Astrocyte of the hippocampus (primary cell): ENCODE results near the gene POU2F3.

Source experiments
- DNase-seq: peaks from one replicate; pipeline ENCODE4 v3.0.0; 2011; ENCODE audit warnings: low read depth, low spot score

POU2F3 gene

GRCh38 chr11:120239713-120240640 lies at the start of gene POU2F3:
Gene POU2F3 (plus strand): TSS chr11:120240140. CDS start chr11:120240344, 204 bp downstream.
- DNase-seq, result no peak

- DNase-seq, result no peak
These were observed 48.9 kb upstream of the POU2F3 start for GRCh38 chr11:120191058-120191457.

DNA sequence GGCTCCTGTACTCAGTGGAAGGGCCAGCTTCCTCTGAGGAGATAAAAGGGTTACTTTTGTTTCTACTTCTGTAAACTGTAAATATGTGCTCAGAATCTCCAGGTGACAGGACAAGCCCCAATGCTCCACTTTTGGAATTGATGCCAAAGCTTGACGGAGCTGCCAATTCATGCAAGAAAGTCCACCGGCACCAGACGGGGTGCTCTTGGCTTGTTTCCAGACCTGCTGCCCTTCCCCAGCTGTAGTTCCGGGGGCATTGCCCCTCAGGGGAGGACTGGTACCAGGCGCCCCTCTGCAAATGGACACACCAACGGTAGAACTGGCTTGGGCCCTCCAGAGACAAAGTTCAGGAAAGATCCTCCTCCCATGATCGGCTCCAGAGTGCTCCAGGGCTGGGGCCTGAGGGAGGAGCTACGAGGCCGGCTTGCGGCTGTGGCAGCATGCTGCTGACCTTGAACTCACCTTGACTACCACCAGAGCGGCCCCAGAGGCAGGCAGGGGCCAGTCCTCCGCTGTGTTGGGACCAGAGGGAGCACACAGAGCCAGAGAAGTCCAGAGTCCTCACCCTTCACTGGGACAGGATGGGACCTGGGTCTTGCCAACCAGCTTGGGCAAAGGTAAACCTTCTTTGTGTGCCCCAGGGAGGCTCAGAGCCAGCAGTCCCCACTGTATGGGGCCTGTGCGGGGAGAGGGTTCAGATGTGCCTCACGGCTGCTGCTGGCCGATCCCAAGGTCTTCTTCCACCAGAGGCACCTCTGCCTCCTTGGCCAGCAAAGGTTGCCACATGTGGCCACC lies 46.9 kb upstream of the POU2F3 start:
- no peak for DNase-seq

DNA sequence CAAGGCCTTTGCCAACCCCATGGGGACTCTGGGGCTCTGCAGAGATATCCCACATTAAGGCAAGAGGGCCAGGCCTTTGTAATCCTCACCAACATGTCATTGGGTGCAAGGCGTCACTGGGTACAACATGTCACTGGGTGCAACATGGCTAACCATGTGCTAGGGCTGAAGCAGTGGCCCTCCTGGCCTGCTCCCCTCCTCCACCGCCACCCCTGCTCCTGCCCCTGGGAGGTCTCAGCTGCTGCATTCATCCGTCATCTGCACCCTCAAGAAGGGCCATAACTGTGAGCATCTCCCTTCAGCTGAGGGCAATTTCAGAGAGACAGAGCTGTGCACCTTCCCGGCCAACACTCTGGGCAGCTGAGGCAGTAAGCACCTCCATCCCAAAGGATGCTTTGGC lies 45.8 kb upstream of the POU2F3 start:
- no peak for DNase-seq

- DNase-seq, result no peak
These were observed 44.2 kb upstream of the POU2F3 start for GRCh38 chr11:120195601-120196320.

DNA sequence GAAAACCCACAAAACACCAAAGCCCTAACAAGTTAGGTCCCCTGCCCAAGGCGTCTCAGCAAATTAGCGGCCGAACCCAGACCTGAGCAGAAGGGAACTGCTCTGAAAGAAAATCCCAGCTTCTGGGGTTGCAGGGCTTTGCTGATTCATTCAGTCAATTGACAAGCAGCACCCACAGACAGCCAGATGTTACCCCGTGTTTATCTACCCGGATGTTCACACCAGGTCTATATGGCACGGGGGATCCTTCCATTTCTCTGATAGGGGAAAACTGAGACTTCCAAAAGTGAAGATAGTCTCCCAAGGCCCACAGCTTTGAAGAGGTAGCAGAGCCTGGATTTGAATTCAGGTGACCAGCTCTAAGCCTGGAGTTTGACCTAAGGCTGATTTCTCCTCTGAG lies 43.1 kb upstream of the POU2F3 start:
- DNase-seq, result no peak

DNA sequence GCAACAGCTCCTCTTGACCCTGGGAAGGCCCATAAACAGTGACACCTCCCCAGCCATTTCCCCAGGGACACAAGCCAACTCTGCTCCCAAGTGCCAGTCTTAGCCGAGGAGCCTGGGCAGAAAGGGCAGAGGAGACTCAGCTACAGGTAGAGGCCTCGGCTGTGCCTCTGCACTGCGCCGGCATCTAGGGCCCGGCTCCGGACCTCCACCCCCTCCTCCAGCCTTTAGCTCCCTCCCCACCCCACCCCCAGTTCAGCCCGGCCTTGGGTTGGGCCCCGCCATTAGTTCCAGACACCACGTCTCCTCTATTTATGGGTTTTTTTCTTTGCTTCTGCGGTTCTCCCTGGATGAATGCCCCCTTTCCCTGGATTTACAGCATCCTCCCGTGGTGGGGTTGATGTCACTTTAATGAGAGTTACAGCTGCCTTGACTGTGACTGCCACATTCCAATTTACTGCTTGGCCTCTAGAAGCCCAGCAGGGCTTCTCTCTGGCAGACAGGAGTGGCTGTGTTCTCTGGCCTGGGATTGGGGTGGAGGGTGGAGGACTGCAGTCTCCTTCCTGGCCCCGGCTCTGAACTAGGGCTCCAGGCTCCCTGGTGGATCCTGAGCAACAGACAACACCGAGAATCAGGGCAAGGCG lies 42.6 kb upstream of the POU2F3 start:
- no peak for DNase-seq

DNA sequence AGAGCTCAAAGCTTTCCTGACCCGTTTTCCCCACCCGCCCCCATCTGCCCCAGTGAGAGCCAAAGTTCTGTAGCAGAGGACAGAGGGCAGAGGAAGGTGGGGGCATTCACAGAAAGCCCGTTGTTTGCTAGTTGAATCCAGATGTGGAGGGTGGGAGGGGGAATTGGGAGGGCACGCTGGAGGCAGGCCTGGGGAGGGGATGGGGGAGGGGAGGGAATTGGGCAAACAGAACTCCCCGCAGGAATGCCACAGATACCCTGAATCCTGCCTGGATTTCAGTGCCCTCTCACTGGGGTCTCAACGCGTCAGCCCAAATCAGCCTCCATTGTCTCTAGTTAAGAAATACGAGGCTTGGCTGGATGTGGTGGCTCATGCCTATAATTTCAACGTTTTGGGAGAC lies 42.0 kb upstream of the POU2F3 start:
- no peak for DNase-seq

DNA sequence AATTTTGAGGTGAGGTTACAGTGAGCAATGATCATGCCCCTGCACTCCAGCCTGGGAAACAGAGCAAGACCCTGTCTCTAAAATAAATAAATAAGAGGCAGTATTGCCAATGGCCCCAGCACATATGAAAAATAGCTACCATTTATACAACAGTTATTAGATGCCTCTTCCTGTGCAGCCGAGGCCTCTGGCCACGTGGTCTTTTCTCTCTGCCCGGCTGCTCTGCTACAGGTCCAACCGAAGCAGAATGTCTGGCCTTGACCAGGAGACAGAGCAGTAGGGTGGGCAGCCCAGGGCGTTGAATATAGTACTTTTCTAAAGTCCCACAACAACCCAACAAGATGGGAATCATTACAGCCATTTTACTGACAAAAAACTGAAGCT lies 41.5 kb upstream of the POU2F3 start:
- DNase-seq, result no peak

DNA sequence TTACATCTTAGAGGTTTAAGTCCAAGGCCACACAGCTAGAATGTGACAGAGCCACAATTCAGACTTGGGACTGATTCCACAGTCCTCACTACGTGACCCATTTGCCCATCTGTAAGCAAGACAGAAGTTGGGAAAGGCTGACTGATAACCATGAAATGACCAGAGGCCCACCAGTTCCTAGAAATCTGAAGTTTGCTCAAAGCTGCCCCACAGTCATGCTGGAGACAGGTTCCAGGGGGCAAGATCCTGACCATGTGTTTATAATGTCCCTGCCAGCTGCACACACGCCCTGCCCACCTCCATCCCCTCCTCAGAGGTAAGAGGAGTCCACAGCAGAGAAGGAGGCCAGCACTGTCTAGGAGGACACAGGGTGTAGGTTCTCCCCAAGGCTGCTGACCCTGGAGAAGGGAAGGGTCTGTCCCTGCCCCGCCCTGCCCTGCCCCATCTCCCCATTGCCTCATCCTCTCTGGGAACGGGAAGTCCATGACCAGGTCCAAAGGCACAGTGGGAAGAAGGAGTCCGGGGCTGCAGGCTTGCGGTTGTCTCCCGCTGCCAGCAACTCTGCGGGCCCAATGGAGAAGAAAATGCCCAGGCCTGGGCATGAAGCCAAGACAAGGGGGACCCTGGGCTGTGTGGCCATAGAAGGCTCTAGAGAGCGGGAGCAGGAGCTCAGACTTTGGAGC lies 41.0 kb upstream of the POU2F3 start:
- no peak for DNase-seq

- DNase-seq, result no peak
These were observed 40.3 kb upstream of the POU2F3 start for GRCh38 chr11:120199613-120200012.

- DNase-seq, result no peak
These were observed 39.3 kb upstream of the POU2F3 start for GRCh38 chr11:120200677-120201076.

DNA sequence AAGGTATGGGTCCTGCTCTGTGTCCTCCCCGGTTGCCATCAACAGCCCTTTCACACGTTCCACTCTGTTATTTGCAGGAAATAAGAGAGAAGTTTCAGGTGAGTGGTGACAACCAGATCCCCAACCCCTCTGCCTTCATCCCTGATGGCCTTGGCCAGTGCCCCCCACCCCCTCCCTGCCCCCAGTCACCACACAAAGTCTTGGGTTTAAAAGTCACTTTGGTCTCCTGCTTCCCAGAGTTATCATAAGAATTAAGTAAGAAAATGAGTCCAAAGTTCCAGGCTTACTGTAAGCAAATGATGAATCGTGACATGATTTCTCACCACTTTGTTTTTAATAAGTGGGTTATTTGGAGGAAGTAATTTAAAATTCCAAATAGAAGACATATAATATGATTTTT lies 38.3 kb upstream of the POU2F3 start:
- no peak for DNase-seq

DNA sequence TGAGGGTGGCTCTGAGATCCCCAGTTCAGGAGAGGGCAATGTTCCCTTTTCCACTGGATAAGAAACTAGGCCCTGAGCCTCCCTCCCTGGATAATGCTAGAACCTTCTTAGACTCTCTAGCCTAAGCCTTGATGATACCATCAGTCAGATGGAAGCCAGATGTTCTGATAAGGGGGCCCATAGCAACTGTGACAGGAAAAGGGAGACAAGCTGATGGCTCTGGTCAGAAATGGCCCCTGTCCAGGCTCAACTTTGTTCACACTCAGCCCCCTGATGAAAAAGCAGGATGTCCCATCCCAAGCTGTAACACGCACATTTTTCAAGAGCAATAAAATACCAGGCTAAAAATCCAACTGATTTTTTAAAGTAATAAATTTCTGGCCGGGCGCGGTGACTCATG lies 36.3 kb upstream of the POU2F3 start:
- DNase-seq, result no peak

DNA sequence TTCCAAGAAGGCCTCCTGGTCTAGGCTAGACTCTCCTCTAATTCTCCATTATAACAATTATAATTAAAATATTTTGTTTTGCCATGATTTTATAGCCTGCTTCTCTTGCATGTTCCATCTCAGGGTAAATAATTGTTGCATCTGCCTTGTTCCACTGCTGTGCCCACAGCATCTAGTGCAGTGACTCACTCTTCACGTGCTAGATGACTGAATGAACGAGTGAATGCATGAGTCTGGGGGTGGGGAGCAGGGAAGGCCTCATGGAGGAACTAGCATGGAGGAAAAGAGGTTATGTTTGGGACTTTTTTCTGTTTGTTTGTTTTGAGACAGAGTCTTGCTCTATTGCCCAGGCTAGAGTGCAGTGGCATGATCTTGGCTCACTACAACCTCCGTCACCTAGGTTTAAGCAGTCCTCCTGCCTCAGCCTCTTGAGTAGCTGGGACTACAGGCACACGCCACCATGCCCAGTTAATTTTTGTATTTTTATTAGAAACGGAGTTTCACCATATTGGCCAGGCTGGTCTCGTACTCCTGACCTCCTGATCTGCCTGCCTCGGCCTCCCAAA lies 34.3 kb upstream of the POU2F3 start:
- DNase-seq, result peak; percentile 71

DNA sequence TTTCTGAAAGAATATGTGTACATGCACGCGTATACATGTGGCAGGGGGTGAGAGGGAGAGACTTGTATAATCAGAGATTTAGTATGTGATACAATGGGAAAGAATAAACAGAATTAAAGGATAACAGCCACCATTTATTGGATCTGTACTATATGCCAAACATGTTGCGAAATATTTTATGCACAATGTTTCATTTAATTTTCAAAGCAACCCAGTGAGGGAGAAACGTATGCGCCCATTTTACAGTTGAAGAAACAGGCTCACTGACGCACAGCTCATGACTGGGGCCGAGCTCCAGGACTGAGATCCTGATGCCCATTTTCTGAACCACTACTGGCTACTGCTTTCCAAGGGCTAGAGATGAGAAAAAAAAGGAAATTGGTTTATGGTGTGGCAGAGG lies 32.4 kb upstream of the POU2F3 start:
- DNase-seq, result no peak

DNA sequence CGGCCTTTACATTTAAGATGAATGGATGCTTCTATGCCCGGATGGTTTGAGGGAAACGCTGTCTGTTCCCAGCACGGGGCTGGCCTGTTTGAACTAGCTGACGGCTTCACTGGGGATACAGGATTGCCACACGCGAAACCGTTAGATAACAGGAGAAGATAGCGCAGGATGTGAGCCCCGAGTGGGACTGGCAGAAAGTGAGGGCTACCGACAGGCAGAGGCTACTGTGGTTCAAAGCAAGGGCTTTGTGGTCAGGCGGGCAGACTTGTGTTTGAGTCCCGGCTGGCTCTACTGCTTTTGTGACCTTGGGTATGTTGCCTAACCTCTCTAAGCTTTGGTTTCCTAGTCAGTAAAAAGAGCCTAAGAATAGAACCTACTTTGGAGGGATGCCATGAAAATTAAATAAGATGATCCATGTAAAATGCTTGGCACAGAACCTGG lies 31.9 kb upstream of the POU2F3 start:
- no peak for DNase-seq

DNA sequence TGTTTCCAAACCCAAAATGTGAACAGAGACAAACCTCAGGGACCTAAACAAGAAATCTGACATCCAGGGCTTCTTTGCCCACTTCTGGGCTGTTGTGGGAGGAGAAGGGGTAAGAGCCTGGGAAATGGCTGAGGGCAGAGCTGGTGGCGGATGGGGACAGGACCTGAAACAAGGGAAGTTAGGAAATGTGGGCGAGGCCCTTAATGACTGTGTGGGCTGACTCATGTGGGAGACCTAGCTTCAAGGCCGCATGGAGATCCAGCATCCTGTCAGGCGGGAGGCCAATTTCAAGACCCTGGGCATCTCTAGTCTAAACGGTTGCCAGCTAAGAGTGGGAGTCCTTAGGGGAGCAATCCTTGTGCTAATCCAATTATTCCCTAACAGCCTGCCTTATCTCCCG lies 31.2 kb upstream of the POU2F3 start:
- DNase-seq, result peak; percentile 39

- DNase-seq, result no peak
These were observed 30.0 kb upstream of the POU2F3 start for GRCh38 chr11:120209746-120210625.
